NT2/D1 (cell line): ENCODE data around the gene FOXO6.
"Not testable (repeated sequence)": the region's sequence is repeated elsewhere in the genome, so short reads cannot be mapped to it uniquely, and the experiment has no call there.

Experiments used
- DNase-seq: peaks from one replicate; pipeline ENCODE4 v3.0.0-alpha.2; 2011; ENCODE audit warnings: low read depth, low spot score
- H3K27me3 ChIP-seq: 2 replicates; pipeline ENCODE4 v1.6.0; 2011; ENCODE audit warnings: mild to moderate bottlenecking; ENCODE audit not compliant: insufficient read length, insufficient read depth
- H3K36me3 ChIP-seq: 2 replicates; pipeline ENCODE4 v1.6.1; 2011; ENCODE audit warnings: mild to moderate bottlenecking, low read length, mixed read lengths; ENCODE audit not compliant: insufficient read depth, insufficient read length
- H3K4me1 ChIP-seq: 2 replicates; pipeline ENCODE4 v1.5.1; 2011; ENCODE audit not compliant: insufficient read depth, insufficient read length
- H3K4me3 ChIP-seq: 2 replicates; pipeline ENCODE4 v1.5.1; 2011; ENCODE audit warnings: low read depth; ENCODE audit not compliant: insufficient read length
- H3K9ac ChIP-seq: 2 replicates; pipeline ENCODE4 v1.6.0; 2011; ENCODE audit warnings: low read depth; ENCODE audit not compliant: insufficient read length
- H3K9me3 ChIP-seq: 2 replicates; pipeline ENCODE4 v1.5.1; 2011; ENCODE audit warnings: mild to moderate bottlenecking, low read length; ENCODE audit not compliant: insufficient read depth
- SUZ12 ChIP-seq: IDR thresholded peaks from 2 replicates; pipeline ENCODE4 v1.6.1; 2011; ENCODE audit not compliant: insufficient read length, insufficient read depth; ENCODE audit errors: extremely low read depth
- YY1 ChIP-seq: IDR thresholded peaks from 2 replicates; pipeline ENCODE4 v1.6.1; 2011; ENCODE audit not compliant: insufficient read length, insufficient read depth
- ZNF274 ChIP-seq: IDR thresholded peaks from 2 replicates; pipeline ENCODE4 v1.6.1; 2011; ENCODE audit warnings: mild to moderate bottlenecking, low read depth, low read length

FOXO6 gene

GRCh38 chr1:41330588-41331545 is 30.4 kb upstream of the FOXO6 start:
- Histone ChIP-seq H3K9ac (no peak overlapping the region), H3K4me1 (peaks cover 13% of the 10 kb centered on the region), H3K4me3 (no peak overlapping the region), H3K9me3 (peaks cover 12% of the 10 kb centered on the region), H3K36me3 (no peaks in the 10 kb centered on the region), H3K27me3 (peaks cover 16% of the 10 kb centered on the region)
- peak; percentile 80 for DNase-seq
- TF ChIP-seq YY1 (no peak), SUZ12 (no peak), ZNF274 (no peak)

- no peak for TF ChIP-seq ZNF274
- TF ChIP-seq YY1 = no peak
- no peak for TF ChIP-seq SUZ12
- Histone ChIP-seq H3K36me3 (no peaks in the 10 kb centered on the region), H3K4me1 (peaks cover 13% of the 10 kb centered on the region), H3K27me3 (peaks cover 21% of the 10 kb centered on the region), H3K9me3 (peaks cover 12% of the 10 kb centered on the region), H3K4me3 (no peak overlapping the region), H3K9ac (no peak overlapping the region)
- no peak for DNase-seq
Observed at GRCh38 chr1:41331546-41331917, 29.7 kb upstream of the FOXO6 start.

GRCh38 chr1:41332161-41332560 is 29.1 kb upstream of the FOXO6 start:
- not testable (repeated sequence) for H3K4me3 ChIP-seq, DNase-seq, H3K9ac ChIP-seq, H3K36me3 ChIP-seq
- H3K27me3 ChIP-seq = peaks cover 27% of the 10 kb centered on the region
- peaks cover 13% of the 10 kb centered on the region for H3K4me1 ChIP-seq
- H3K9me3 ChIP-seq = peaks cover 12% of the 10 kb centered on the region

GRCh38 chr1:41333146-41333784 is 28.0 kb upstream of the FOXO6 start:
- DNase-seq = no peak
- H3K4me3 ChIP-seq = no peak overlapping the region
- peaks cover 13% of the 10 kb centered on the region for H3K4me1 ChIP-seq
- peaks cover 34% of the 10 kb centered on the region for H3K27me3 ChIP-seq
- no peaks in the 10 kb centered on the region for H3K36me3 ChIP-seq
- no peak overlapping the region for H3K9ac ChIP-seq
- TF ChIP-seq ZNF274 (no peak), YY1 (no peak), SUZ12 (no peak)
- peaks cover 16% of the 10 kb centered on the region for H3K9me3 ChIP-seq

- TF ChIP-seq SUZ12 = no peak
- TF ChIP-seq ZNF274 = no peak
- no peak for TF ChIP-seq YY1
- Histone ChIP-seq H3K36me3 (no peaks in the 10 kb centered on the region), H3K4me1 (peaks cover 12% of the 10 kb centered on the region), H3K9ac (no peak overlapping the region), H3K27me3 (peaks cover 81% of the 10 kb centered on the region), H3K9me3 (peaks cover 30% of the 10 kb centered on the region), H3K4me3 (no peak overlapping the region)
- no peak for DNase-seq
Observed at GRCh38 chr1:41338820-41339219, 22.4 kb upstream of the FOXO6 start.

GRCh38 chr1:41340655-41341364 is 20.4 kb upstream of the FOXO6 start:
- Histone ChIP-seq H3K4me1 (peaks cover 12% of the 10 kb centered on the region), H3K4me3 (no peak overlapping the region), H3K36me3 (no peaks in the 10 kb centered on the region), H3K9me3 (peaks cover 18% of the 10 kb centered on the region), H3K27me3 (peaks cover 98% of the 10 kb centered on the region), H3K9ac (no peak overlapping the region)
- no peak for DNase-seq
- TF ChIP-seq ZNF274 = no peak
- TF ChIP-seq YY1 = no peak
- TF ChIP-seq SUZ12 = no peak

- H3K4me1 ChIP-seq = peaks cover 12% of the 10 kb centered on the region
- no peak for TF ChIP-seq YY1
- no peak for TF ChIP-seq ZNF274
- peaks cover 18% of the 10 kb centered on the region for H3K9me3 ChIP-seq
- no peak overlapping the region for H3K4me3 ChIP-seq
- no peak for DNase-seq
- peaks cover 99% of the 10 kb centered on the region for H3K27me3 ChIP-seq
- no peak overlapping the region for H3K9ac ChIP-seq
- no peaks in the 10 kb centered on the region for H3K36me3 ChIP-seq
Observed at GRCh38 chr1:41341365-41341683, 19.9 kb upstream of the FOXO6 start.
